Neuronal stem cell (in vitro differentiated cells): ENCODE measurements around the gene SHROOM1.

Experiments used
- DNase-seq: peaks from one replicate; pipeline ENCODE4 v3.0.0-alpha.2; 2013; ENCODE audit warnings: low spot score
- H2AFZ ChIP-seq: one replicate; pipeline ENCODE4 v1.6.1; 2013; ENCODE audit warnings: mild to moderate bottlenecking, low read length, inconsistent platforms
- H2AK5ac ChIP-seq: 2 replicates; pipeline ENCODE4 v1.6.1; 2013; ENCODE audit warnings: low read depth, mild to moderate bottlenecking, inconsistent platforms, low read length, moderate library complexity, mixed read lengths
- H2BK120ac ChIP-seq: 2 replicates; pipeline ENCODE4 v1.6.1; 2013; ENCODE audit warnings: low read depth, mild to moderate bottlenecking, inconsistent platforms, low read length, moderate library complexity, mixed read lengths
- H2BK12ac ChIP-seq: one replicate; pipeline ENCODE4 v1.6.1; 2013; ENCODE audit warnings: low read length, inconsistent platforms
- H2BK15ac ChIP-seq: 2 replicates; pipeline ENCODE4 v1.6.1; 2013; ENCODE audit warnings: mild to moderate bottlenecking, low read length, inconsistent platforms, mixed read lengths
- H2BK5ac ChIP-seq: one replicate; pipeline ENCODE4 v1.6.1; 2013; ENCODE audit warnings: inconsistent platforms, mild to moderate bottlenecking, low read length, moderate library complexity
- H3K14ac ChIP-seq: one replicate; pipeline ENCODE4 v1.6.1; 2013; ENCODE audit warnings: low read length, inconsistent platforms
- H3K18ac ChIP-seq: 2 replicates; pipeline ENCODE4 v1.6.1; 2013; ENCODE audit warnings: low read length, inconsistent platforms
- H3K23ac ChIP-seq: 2 replicates; pipeline ENCODE4 v1.6.1; 2013; ENCODE audit warnings: low read depth, mild to moderate bottlenecking, mixed read lengths, low read length, inconsistent platforms; ENCODE audit not compliant: poor library complexity
- H3K27ac ChIP-seq: replicated peaks from 3 replicates; pipeline ENCODE4 v1.5.1; 2013; ENCODE audit warnings: low read length, inconsistent platforms
- H3K27me3 ChIP-seq, 3 experiments: 2 replicates each; pipeline ENCODE4 v1.6.1; 2013; ENCODE audit warnings: low read length in 3 of 3, mild to moderate bottlenecking in 2 of 3, inconsistent platforms in 1 of 3, low read depth in 1 of 3, mixed read lengths in 1 of 3, moderate library complexity in 1 of 3; ENCODE audit not compliant: control insufficient read depth in 3 of 3, insufficient read depth in 3 of 3
- H3K36me3 ChIP-seq, 2 donors: replicated peaks in 1 of 2; 2 replicates each; pipeline ENCODE4 v1.6.1; 2013; ENCODE audit warnings: low read length in 2 of 2; ENCODE audit not compliant: control insufficient read depth in 2 of 2, insufficient read depth in 2 of 2
- H3K4ac ChIP-seq: 2 replicates; pipeline ENCODE4 v1.6.1; 2013; ENCODE audit warnings: inconsistent platforms, mild to moderate bottlenecking, low read length, moderate library complexity
- H3K4me1 ChIP-seq, 2 donors: 1 replicate in 1 of 2; 2 replicates in 1 of 2; pipeline ENCODE4 v1.6.1; 2013; ENCODE audit warnings: low read length in 2 of 2, low read depth in 1 of 2; ENCODE audit not compliant: control insufficient read depth in 2 of 2, insufficient read depth in 1 of 2
- H3K4me2 ChIP-seq: one replicate; pipeline ENCODE4 v1.6.1; 2013; ENCODE audit warnings: mild to moderate bottlenecking, low read length, inconsistent platforms; ENCODE audit not compliant: insufficient read depth, poor library complexity, severe bottlenecking
- H3K4me3 ChIP-seq, 2 donors: 2 replicates each; pipeline ENCODE4 v1.5.1; 2013; ENCODE audit warnings: low read length in 2 of 2, mild to moderate bottlenecking in 2 of 2, inconsistent platforms in 1 of 2, moderate library complexity in 1 of 2
- H3K79me1 ChIP-seq: one replicate; pipeline ENCODE4 v1.6.1; 2013; ENCODE audit warnings: low read depth, mild to moderate bottlenecking, inconsistent platforms, low read length, moderate library complexity
- H3K9ac ChIP-seq: one replicate; pipeline ENCODE4 v1.6.1; 2013; ENCODE audit warnings: mild to moderate bottlenecking, low read depth, low read length, inconsistent platforms; ENCODE audit not compliant: poor library complexity
- H3K9me3 ChIP-seq, 2 donors: replicated peaks in 1 of 2; 2 replicates each; pipeline versions ENCODE3 to v1.6.1; 2013; ENCODE audit warnings: low read length in 2 of 2, mild to moderate bottlenecking in 2 of 2, inconsistent platforms in 1 of 2, low read depth in 1 of 2, mixed read lengths in 1 of 2, moderate library complexity in 1 of 2; ENCODE audit not compliant: control insufficient read depth in 2 of 2, insufficient read depth in 1 of 2
- H4K8ac ChIP-seq: one replicate; pipeline ENCODE4 v1.6.1; 2013; ENCODE audit warnings: low read depth, mild to moderate bottlenecking, inconsistent platforms, low read length, moderate library complexity
- H4K91ac ChIP-seq: one replicate; pipeline ENCODE4 v1.6.1; 2013; ENCODE audit warnings: low read length, low read depth, mild to moderate bottlenecking, inconsistent platforms; ENCODE audit not compliant: poor library complexity
- WGBS, 2 donors: extraction: QIAGEN DNeasy Blood & Tissue Kit; methylation state at CpG; one replicate each; pipeline ENCODE4 v1.1.7; 2013; ENCODE audit warnings: missing lambda C conversion rate in 2 of 2, mixed read lengths in 1 of 2; ENCODE audit not compliant: insufficient read length in 2 of 2, insufficient replicate concordance in 1 of 2; ENCODE audit errors: extremely low coverage in 2 of 2; 5-methylcytosine and 5-hydroxymethylcytosine counted together

SHROOM1 gene

DNA sequence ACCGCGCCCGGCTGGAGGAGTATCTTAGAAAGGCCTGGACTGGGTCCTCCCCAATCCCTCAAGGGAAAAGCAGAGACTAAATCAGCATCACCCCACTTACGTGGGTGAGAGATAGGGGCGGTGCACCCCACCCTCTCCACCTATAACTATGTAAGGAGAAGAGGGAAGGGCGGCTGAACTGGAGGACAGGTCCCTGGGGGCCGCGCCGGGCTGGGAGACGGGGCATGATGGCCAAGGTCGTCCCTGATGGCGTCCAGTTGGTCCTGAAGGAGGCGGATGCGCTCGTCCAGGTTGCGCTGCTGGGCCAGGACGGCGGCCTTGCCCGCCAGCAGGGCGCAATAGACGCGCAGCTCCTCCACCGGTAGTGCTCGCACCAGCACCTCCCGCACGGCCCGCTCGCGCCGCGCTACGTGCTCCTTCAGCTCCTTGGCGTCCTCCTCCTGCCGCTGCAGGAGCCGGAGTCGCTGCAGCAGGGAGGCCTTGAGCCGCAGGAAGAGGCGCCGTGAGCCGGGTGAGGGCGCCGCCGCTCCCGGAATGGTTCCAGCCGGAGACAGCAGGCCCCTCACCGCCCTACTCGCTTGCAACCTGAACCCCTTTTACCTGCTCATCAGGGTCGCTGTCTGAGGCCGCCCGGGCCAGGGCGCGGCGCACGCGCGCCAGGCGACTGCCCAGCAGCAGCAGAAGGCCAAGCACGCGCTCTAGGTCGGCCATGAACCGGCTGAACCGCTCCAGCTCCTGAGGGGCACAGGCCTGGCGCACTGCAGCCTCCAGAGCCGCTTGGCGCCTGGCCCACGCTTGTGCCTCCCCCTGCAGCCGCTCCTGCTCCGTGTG lies 7.6 kb downstream of the SHROOM1 start:
- peak overlapping the region in 1 of 2 donors; percentile 58 for H3K4me3 ChIP-seq
- no peak overlapping the region for H4K91ac ChIP-seq
- peaks cover 12 to 67% (median 54%) of the 10 kb centered on the region in 3 experiments for H3K27me3 ChIP-seq

DNA sequence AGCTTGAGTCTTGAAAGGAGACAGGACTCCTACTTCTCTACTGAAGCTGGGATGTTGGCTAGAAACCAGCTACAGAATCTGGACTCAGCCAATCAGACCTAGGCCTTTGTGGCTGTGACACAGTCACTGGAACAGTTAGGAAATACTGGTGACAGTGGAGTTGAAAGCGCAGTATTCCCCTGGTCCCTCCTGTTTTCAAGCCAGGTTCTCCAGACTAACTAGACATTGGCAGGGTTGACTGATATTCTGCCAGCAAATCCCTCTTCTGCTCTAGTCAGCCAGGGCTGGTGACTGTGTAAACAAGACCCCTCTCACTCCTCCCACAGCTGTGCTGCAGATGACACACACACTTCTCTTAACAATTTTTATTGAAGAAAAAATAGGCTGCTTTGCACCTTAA lies 8.7 kb downstream of the SHROOM1 start:
- peaks cover 0 to 2% of the 10 kb centered on the region in 2 donors for H3K9me3 ChIP-seq
- H2AFZ ChIP-seq, result peak overlapping the region; percentile 49
- H3K36me3 ChIP-seq, result no peaks in the 10 kb centered on the region
- no peak overlapping the region for H2BK15ac ChIP-seq
- H3K79me1 ChIP-seq, result no peaks in the 10 kb centered on the region
- no peak overlapping the region for H3K4ac ChIP-seq
- H3K4me2 ChIP-seq, result no peak overlapping the region
- H2BK120ac ChIP-seq, result no peak overlapping the region
- H3K4me3 ChIP-seq, result no peak overlapping the region
- H3K23ac ChIP-seq, result no peak overlapping the region
- H2BK5ac ChIP-seq, result no peak overlapping the region
- H4K91ac ChIP-seq, result no peak overlapping the region
- no peak overlapping the region for H3K18ac ChIP-seq
- no peak overlapping the region for H3K9ac ChIP-seq
- H2AK5ac ChIP-seq, result no peak overlapping the region
- peaks cover 0 to 4% of the 10 kb centered on the region in 2 donors for H3K4me1 ChIP-seq
- no peak overlapping the region for H3K14ac ChIP-seq
- H3K27me3 ChIP-seq, result peaks cover 12 to 69% (median 45%) of the 10 kb centered on the region in 3 experiments
- H3K27ac ChIP-seq, result no peak overlapping the region
- DNase-seq, result no peak
- no peak overlapping the region for H2BK12ac ChIP-seq
- WGBS, 2 donors, result no CpG with 5 or more reads among the region's 1 CpG
- H4K8ac ChIP-seq, result no peak overlapping the region

More for the DNA sequence above, 7.6 kb downstream of the SHROOM1 start:
- Histone ChIP-seq H3K9me3 (peaks cover 0 to 2% of the 10 kb centered on the region in 2 donors), H3K36me3 (no peaks in the 10 kb centered on the region), H2AK5ac (no peak overlapping the region), H2BK12ac (peak overlapping the region; percentile 82), H3K23ac (peak overlapping the region; percentile 93), H3K79me1 (no peaks in the 10 kb centered on the region), H3K27ac (no peak overlapping the region), H3K9ac (peak overlapping the region; percentile 81), H3K4me1 (peaks cover 0 to 4% of the 10 kb centered on the region in 2 donors), H2BK120ac (no peak overlapping the region), H3K4ac (peak overlapping the region; percentile 81), H4K8ac (peak overlapping the region; percentile 92), H2BK5ac (peak overlapping the region; percentile 13), H3K14ac (no peak overlapping the region), H2BK15ac (peak overlapping the region; percentile 83), H3K4me2 (peak overlapping the region; percentile 86), H2AFZ (peak overlapping the region; percentile 61), H3K18ac (peak overlapping the region; percentile 92)
- no peak for DNase-seq
- WGBS, 2 donors, result no CpG with 5 or more reads among the region's 68 CpGs

DNA sequence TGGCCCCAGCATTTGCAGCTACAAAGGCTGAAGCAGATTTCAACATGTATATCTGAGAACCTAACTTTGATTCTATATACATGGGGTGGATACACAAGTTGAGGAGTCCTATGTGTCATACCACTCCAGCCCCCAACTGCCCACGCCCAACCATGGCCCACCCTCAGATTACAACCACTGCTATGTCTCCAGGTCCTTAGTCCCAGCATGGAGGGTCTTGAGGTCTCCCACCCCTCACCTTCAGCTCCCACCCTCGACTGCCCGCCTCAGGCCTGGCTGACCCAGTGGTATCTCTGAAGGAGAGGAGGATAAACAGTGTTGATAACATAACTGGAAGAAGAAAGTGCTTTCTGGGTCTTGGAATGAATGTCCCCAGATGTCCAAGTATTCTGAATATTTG lies 9.1 kb downstream of the SHROOM1 start:
- no peak overlapping the region for H2BK15ac ChIP-seq
- H2BK120ac ChIP-seq, result no peak overlapping the region
- no peak overlapping the region for H4K91ac ChIP-seq
- H2BK12ac ChIP-seq, result no peak overlapping the region
- DNase-seq, result no peak
- no peak overlapping the region for H3K4me2 ChIP-seq
- H3K4ac ChIP-seq, result no peak overlapping the region
- H3K27me3 ChIP-seq, result peaks cover 12 to 69% (median 41%) of the 10 kb centered on the region in 3 experiments
- no peak overlapping the region for H3K18ac ChIP-seq
- H3K14ac ChIP-seq, result no peak overlapping the region
- H3K4me3 ChIP-seq, result no peak overlapping the region
- peak overlapping the region; percentile 49 for H2AFZ ChIP-seq
- H3K36me3 ChIP-seq, result no peaks in the 10 kb centered on the region
- H2BK5ac ChIP-seq, result no peak overlapping the region
- H3K9me3 ChIP-seq, result peaks cover 0 to 2% of the 10 kb centered on the region in 2 donors
- no CpG with 5 or more reads among the region's 3 CpGs for WGBS, 2 donors
- H2AK5ac ChIP-seq, result no peak overlapping the region
- no peaks in the 10 kb centered on the region for H3K79me1 ChIP-seq
- H3K23ac ChIP-seq, result no peak overlapping the region
- no peak overlapping the region for H3K27ac ChIP-seq
- no peak overlapping the region for H3K9ac ChIP-seq
- peaks cover 0 to 4% of the 10 kb centered on the region in 2 donors for H3K4me1 ChIP-seq
- H4K8ac ChIP-seq, result no peak overlapping the region

DNA sequence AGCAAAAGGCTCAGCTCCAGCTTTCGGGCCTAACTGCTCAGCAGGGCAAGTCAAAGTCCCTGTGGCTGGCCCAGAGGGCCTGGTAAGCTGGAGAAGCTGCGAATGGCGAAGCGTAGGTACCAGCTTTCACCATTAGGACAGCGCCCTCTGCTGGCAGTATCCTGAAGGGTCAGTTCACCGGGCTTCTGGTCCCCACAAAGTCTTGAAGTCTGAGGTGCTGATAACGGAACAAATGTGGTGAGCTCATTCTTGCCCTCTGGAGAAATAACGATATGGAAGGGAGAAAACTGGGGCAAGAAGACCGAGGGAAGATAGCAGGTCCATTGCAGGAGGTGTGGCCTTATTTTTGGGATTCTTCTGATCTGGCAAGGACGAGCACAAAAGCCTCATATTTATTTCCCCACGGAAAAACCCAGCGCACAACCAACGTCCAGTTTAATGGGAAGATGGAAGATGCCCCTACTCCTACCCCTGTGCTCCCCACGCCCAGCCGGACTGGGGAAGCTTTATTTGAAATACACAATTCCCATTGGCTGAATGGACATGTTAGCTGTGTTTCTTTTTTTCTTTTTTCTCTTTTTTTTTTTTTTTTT lies 10.2 kb downstream of the SHROOM1 start:
- Histone ChIP-seq H3K79me1 (no peaks in the 10 kb centered on the region), H2BK12ac (no peak overlapping the region), H3K4me3 (no peak overlapping the region), H2AK5ac (no peak overlapping the region), H3K14ac (no peak overlapping the region), H3K4ac (no peak overlapping the region), H3K9me3 (peaks cover 0 to 2% of the 10 kb centered on the region in 2 donors), H3K27me3 (peaks cover 7 to 75% (median 32%) of the 10 kb centered on the region in 3 experiments), H3K27ac (no peak overlapping the region), H2AFZ (peak overlapping the region; percentile 84), H2BK15ac (no peak overlapping the region), H2BK5ac (no peak overlapping the region), H3K4me2 (no peak overlapping the region), H4K8ac (no peak overlapping the region), H2BK120ac (no peak overlapping the region), H4K91ac (no peak overlapping the region), H3K23ac (no peak overlapping the region), H3K4me1 (no peaks in the 10 kb centered on the region), H3K18ac (no peak overlapping the region), H3K9ac (no peak overlapping the region), H3K36me3 (no peaks in the 10 kb centered on the region)
- WGBS, 2 donors, result no CpG with 5 or more reads among the region's 15 CpGs
- DNase-seq, result peak; percentile 90
